B cell (primary cell): ENCODE results near the gene CYP3A5. TPM values are rescaled to one million over a fixed set of nuclear protein-coding genes. Genes with fewer than 3 reads are reported as not detected.
"Not testable (repeated sequence)": the region's sequence is repeated elsewhere in the genome, so short reads cannot be mapped to it uniquely, and the experiment has no call there.

ENCODE experiments used
- ATAC-seq: fragments of 200-7000 bp; cut with Tn5 transposase; one replicate; pipeline ENCODE4 v1.10.0; 2021; ENCODE audit warnings: low read depth, mild to moderate bottlenecking, moderate number of reproducible peaks, moderate library complexity
- CTCF ChIA-PET: fragments of 350-600 bp; sonication (Branson Sonifier 250); formaldehyde crosslinking; loops from one replicate; lab custom pipeline; 2021; ENCODE audit warnings: antibody characterized with exemption, inconsistent platforms; lab: Charles Lee
- POLR2A ChIA-PET: fragments of 350-600 bp; sonication (Branson Sonifier 250); formaldehyde crosslinking; loops from one replicate; lab custom pipeline; 2021; ENCODE audit warnings: antibody characterized with exemption; lab: Charles Lee
- DNase-seq: peaks from one replicate; pipeline ENCODE4 v3.0.0; 2013
- H2AFZ ChIP-seq: 2 replicates; pipeline ENCODE4 v1.6.1; 2012; ENCODE audit warnings: mild to moderate bottlenecking, low read depth, low read length; ENCODE audit not compliant: insufficient read depth, poor library complexity, severe bottlenecking
- H3K27ac ChIP-seq, 2 donors: 1 replicate in 1 of 2; 2 replicates in 1 of 2; pipeline ENCODE4 v1.5.1; 2012 to 2013; ENCODE audit warnings: low read length in 2 of 2, mild to moderate bottlenecking in 2 of 2, moderate library complexity in 1 of 2
- H3K27me3 ChIP-seq, 4 experiments: fragments of 200-600 bp in 1 of 4; sonication (generic) in 1 of 4; replicated peaks in 1 of 4; 1 replicate in 2 of 4; 2 replicates in 2 of 4; pipeline versions ENCODE4 v1.6.1 to v1.7.0; 2013 to 2016; ENCODE audit warnings: low read length in 3 of 4, mild to moderate bottlenecking in 2 of 4, mixed read lengths in 1 of 4, moderate library complexity in 1 of 4; ENCODE audit not compliant: insufficient read depth in 4 of 4, control insufficient read depth in 3 of 4; ENCODE audit errors: control extremely low read depth in 1 of 4
- H3K36me3 ChIP-seq, 2 experiments: replicated peaks in 1 of 2; 1 replicate in 1 of 2; 2 replicates in 1 of 2; pipeline versions ENCODE4 v1.6.1 to v1.7.1; 2013; ENCODE audit warnings: low read length in 1 of 2; ENCODE audit not compliant: insufficient read depth in 2 of 2, control insufficient read depth in 1 of 2; ENCODE audit errors: control extremely low read depth in 1 of 2, extremely low read depth in 1 of 2
- H3K4me1 ChIP-seq, 2 donors: fragments of 200-600 bp in 1 of 2; sonication (generic) in 1 of 2; 1 replicate in 1 of 2; 2 replicates in 1 of 2; pipeline versions ENCODE4 v1.5.1 to v1.6.1; 2013 to 2017; ENCODE audit warnings: low read length in 2 of 2; ENCODE audit not compliant: control insufficient read depth in 2 of 2, insufficient read depth in 2 of 2
- H3K4me2 ChIP-seq: replicated peaks from 2 replicates; pipeline ENCODE3; 2012; ENCODE audit warnings: mild to moderate bottlenecking, low read depth, low read length; ENCODE audit not compliant: poor library complexity, severe bottlenecking
- H3K4me3 ChIP-seq, 5 experiments: fragments of 200-600 bp in 1 of 5; sonication (generic) in 1 of 5; 1 replicate in 3 of 5; 2 replicates in 2 of 5; pipeline versions ENCODE4 v1.5.1 to v1.7.0; 2011 to 2016; ENCODE audit warnings: low read length in 4 of 5, mild to moderate bottlenecking in 4 of 5, low read depth in 2 of 5, control low read depth in 1 of 5, moderate library complexity in 1 of 5; ENCODE audit not compliant: insufficient read depth in 1 of 5; ENCODE audit errors: control extremely low read depth in 1 of 5, extremely low read depth in 1 of 5
- H3K79me2 ChIP-seq: fragments of 200-600 bp; sonication (generic); one replicate; pipeline ENCODE4 v1.6.0; 2016; ENCODE audit warnings: low read length; ENCODE audit not compliant: control insufficient read depth, insufficient read depth
- H3K9ac ChIP-seq: fragments of 200-600 bp; sonication (generic); 2 replicates; pipeline ENCODE4 v1.6.1; 2017; ENCODE audit warnings: mild to moderate bottlenecking, low read length, moderate library complexity
- H3K9me3 ChIP-seq, 3 donors: one replicate each; pipeline versions ENCODE4 v1.6.1 to v1.7.1; 2013; ENCODE audit warnings: low read length in 2 of 3; ENCODE audit not compliant: control insufficient read depth in 2 of 3, insufficient read depth in 1 of 3; ENCODE audit errors: control extremely low read depth in 1 of 3
- H4K20me1 ChIP-seq: 2 replicates; pipeline ENCODE4 v1.6.0; 2012; ENCODE audit warnings: mild to moderate bottlenecking, low read length; ENCODE audit not compliant: insufficient read depth, control insufficient read depth, poor library complexity, severe bottlenecking
- H3K27ac Mint-ChIP-seq: one replicate; pipeline ENCODE4 v1.8.0; 2021; ENCODE audit warnings: mixed read lengths
- H3K27me3 Mint-ChIP-seq: one replicate; pipeline ENCODE4 v1.8.0; 2021; ENCODE audit warnings: mixed read lengths
- H3K4me1 Mint-ChIP-seq: one replicate; pipeline ENCODE4 v1.8.0; 2021; ENCODE audit warnings: mixed read lengths
- H3K4me3 Mint-ChIP-seq: one replicate; pipeline ENCODE4 v1.8.0; 2021; ENCODE audit warnings: mixed read lengths
- H3K9me3 Mint-ChIP-seq: one replicate; pipeline ENCODE4 v1.8.0; 2022; ENCODE audit warnings: mixed read lengths; ENCODE audit not compliant: insufficient read depth
- EZH2 ChIP-seq: IDR thresholded peaks from 2 replicates; pipeline ENCODE4 v1.6.1; 2012; ENCODE audit warnings: borderline replicate concordance, low read depth, mild to moderate bottlenecking, moderate library complexity, low read length; ENCODE audit not compliant: insufficient read depth, poor library complexity, severe bottlenecking
- WGBS: methylation state at CpG from one replicate; pipeline ENCODE4 v1.1.5; 2013; ENCODE audit warnings: missing lambda C conversion rate; ENCODE audit not compliant: insufficient coverage; 5-methylcytosine and 5-hydroxymethylcytosine counted together
- intact Hi-C: fragments of 100-400 bp; cut with micrococcal nuclease; formaldehyde crosslinking; loops from one replicate; pipeline ENCODE4 v1.10.0; 2022
- polyA plus RNA-seq: library from polyadenylated mRNA; depleted of rRNA; stranded (reverse); fragments of >200 nt; gene quantifications from 2 replicates; pipeline ENCODE4 v1.2.3, GENCODE V29; 2012
- total RNA-seq, 2 donors: library from RNA; stranded (reverse); fragments of 120-200 nt in 1 of 2; gene quantifications; 1 replicate in 1 of 2; 2 replicates in 1 of 2; pipeline versions ENCODE4 v1.2.3 to v1.2.4, GENCODE V29; 2013 to 2022
- TF ChIP-seq, protein P1 (sequence below): fragments of 200-600 bp; IDR thresholded peaks from one replicate; pipeline ENCODE4 v1.8.0; 2022; ENCODE audit warnings: antibody characterized with exemption, mild to moderate bottlenecking

Gene CYP3A5
- total and polyA plus RNA-seq, 2 donors (not counting 1 experiment from before 2014, with no cell fraction given): not detected

DNA sequence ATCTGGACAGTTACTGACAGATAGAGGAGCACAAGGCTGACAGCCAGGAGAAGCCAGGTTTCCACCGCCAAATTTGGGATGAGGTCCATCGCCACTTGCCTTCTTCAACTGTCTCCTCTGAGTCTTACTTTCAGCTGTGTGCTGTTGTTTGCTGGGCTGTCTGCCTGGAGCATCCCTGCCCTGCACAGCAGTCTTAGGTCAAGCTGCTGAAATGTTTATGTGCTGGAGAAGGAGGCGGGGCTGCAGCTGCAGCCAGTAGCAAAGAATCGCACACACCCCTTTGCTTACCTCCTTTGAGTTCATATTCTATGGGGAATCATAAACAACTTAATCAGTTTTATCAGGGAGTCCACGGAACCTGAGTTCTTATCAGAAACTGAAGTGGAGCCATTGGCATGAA is 20.1 kb upstream of the CYP3A5 start:
- H3K4me1 Mint-ChIP-seq: no peaks in the 10 kb centered on the region
- no peaks in the 10 kb centered on the region for H3K4me1 ChIP-seq
- no peak overlapping the region for H3K27ac ChIP-seq
- H3K36me3 ChIP-seq: no peaks in the 10 kb centered on the region
- no peak overlapping the region for H3K27ac Mint-ChIP-seq
- POLR2A ChIA-PET: no interaction called here
- ATAC-seq: no peak
- H3K4me3 Mint-ChIP-seq: no peak overlapping the region
- peaks cover 24% of the 10 kb centered on the region for H3K27me3 Mint-ChIP-seq
- H3K4me3 ChIP-seq: no peak overlapping the region
- no peaks in the 10 kb centered on the region for H3K79me2 ChIP-seq
- no peak overlapping the region for H3K4me2 ChIP-seq
- H3K9ac ChIP-seq: no peak overlapping the region
- CTCF ChIA-PET: no interaction called here
- 94% methylated on average over 3 of the region's 5 CpGs for WGBS
- no peaks in the 10 kb centered on the region for H4K20me1 ChIP-seq
- H2AFZ ChIP-seq: no peak overlapping the region
- H3K27me3 ChIP-seq: no peaks in the 10 kb centered on the region
- H3K9me3 Mint-ChIP-seq: no peaks in the 10 kb centered on the region
- H3K9me3 ChIP-seq: peaks cover 0 to 3% (median 0%) of the 10 kb centered on the region in 3 donors
- TF ChIP-seq, protein P1, sequence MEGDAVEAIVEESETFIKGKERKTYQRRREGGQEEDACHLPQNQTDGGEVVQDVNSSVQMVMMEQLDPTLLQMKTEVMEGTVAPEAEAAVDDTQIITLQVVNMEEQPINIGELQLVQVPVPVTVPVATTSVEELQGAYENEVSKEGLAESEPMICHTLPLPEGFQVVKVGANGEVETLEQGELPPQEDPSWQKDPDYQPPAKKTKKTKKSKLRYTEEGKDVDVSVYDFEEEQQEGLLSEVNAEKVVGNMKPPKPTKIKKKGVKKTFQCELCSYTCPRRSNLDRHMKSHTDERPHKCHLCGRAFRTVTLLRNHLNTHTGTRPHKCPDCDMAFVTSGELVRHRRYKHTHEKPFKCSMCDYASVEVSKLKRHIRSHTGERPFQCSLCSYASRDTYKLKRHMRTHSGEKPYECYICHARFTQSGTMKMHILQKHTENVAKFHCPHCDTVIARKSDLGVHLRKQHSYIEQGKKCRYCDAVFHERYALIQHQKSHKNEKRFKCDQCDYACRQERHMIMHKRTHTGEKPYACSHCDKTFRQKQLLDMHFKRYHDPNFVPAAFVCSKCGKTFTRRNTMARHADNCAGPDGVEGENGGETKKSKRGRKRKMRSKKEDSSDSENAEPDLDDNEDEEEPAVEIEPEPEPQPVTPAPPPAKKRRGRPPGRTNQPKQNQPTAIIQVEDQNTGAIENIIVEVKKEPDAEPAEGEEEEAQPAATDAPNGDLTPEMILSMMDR: no peak
- no peak for TF ChIP-seq EZH2
- intact Hi-C loops: no loop called here
- no peak for DNase-seq

DNA sequence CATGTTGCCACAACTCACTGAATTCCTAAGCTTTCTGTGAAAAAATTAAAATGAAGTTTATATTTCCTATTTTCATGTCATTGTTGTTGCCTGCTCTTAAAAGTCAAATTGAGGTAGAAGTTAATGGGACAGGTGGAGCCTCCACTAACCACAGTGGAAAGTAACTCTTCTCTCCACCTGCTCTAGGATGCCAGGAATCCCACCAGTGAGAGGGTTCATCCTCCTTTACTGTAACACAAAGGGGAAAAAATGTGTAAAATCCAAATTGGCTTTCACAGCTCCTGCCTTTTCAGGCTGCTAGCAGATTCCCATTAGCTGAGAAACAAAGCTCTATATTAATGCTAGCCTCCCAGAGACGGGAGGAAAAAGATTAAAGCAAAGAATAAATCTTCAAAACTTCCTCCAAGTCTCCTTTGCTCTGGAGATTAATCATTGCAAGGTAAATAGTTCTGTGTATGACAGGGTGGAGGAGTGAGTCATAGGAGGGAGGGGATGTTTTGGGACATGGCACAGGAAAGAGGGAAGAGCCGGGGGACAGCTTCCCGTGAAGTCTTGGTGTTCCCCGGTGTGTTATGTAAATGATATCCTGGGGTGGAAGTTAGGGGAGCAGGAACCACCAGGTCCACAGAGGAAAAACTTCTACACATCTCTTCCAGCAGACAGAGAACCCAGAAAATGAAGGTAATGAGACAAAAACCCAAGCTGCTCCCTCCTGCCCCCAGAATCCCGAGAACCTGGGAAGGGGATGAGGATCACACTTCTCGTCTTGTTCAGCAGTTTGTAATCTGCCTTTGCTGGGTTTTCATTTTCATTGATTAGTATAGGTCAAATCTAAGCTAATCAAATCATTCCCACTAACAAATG is 19.3 kb upstream of the CYP3A5 start:
- H3K4me2 ChIP-seq, H2AFZ ChIP-seq, H3K27ac ChIP-seq, H3K36me3 ChIP-seq, H3K27me3 ChIP-seq, H3K4me1 Mint-ChIP-seq, DNase-seq, ATAC-seq, POLR2A ChIA-PET, intact Hi-C loops, H3K4me1 ChIP-seq, H3K4me3 Mint-ChIP-seq, H3K9me3 Mint-ChIP-seq, H3K79me2 ChIP-seq, H3K4me3 ChIP-seq, CTCF ChIA-PET, H3K27ac Mint-ChIP-seq, H4K20me1 ChIP-seq, H3K9ac ChIP-seq, H3K9me3 ChIP-seq: not testable (repeated sequence)
- H3K27me3 Mint-ChIP-seq: peaks cover 24% of the 10 kb centered on the region
- no CpG with 5 or more reads among the region's 6 CpGs for WGBS
